SH-SY5Y (cell line): ENCODE results near the gene ARHGEF28.

Source experiments
- GATA2 ChIP-seq: IDR thresholded peaks from 2 replicates; pipeline ENCODE4 v1.6.1; 2011; ENCODE audit warnings: mild to moderate bottlenecking, low read depth, low read length
- GATA3 ChIP-seq: IDR thresholded peaks from 2 replicates; pipeline ENCODE4 v1.6.1; 2011; ENCODE audit warnings: low read depth, mild to moderate bottlenecking, low read length, moderate library complexity

DNA sequence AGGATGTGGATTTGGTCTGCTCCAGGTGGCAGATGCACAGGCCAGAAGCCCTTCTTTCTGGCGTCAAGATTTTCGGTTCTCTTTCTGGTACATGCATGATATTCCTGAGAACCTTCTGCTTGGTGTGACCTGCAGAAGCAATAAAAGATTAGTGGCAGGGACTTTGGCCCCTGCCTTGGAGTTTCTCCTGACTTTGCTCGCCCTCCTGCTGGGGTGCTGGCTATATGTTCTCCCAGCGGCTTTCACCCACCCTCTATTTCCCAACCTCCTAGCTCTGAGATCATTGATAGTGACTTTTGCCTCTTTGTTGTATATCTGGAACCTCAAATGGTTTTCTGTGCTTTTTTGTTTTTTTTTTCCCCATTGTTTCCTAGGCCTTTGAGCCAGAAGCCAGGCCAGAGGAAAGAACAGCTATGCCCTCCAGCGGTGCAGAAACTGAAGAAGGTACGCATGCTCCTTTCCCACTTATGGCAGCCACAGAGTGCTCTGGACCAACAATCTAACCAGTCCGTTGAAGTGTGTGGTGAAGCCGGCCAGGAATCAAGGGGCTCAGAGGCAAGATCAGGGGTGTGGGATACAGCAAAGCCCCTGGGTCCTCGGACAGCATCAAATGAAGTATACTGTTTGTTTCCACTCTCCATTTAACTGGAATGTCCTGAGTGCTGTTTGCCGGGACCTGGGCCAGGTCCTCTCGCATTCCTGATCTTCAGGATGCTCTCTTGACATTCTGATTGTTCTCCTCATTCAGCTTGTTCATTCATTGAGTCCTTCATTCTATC lies 154.5 kb downstream of the ARHGEF28 start:
- TF ChIP-seq GATA2 (no peak), GATA3 (no peak)
